Lower leg skin (tissue), 3 donors: ENCODE measurements around the gene TUBA8.

Source experiments
- POLR2A ChIP-seq, 2 donors: fragments of 450-650 bp; IDR thresholded peaks; one replicate each; pipeline ENCODE4 v1.6.1; 2016 to 2017; ENCODE audit warnings: antibody characterized with exemption in 2 of 2, mild to moderate bottlenecking in 1 of 2, moderate library complexity in 1 of 2
- TF ChIP-seq, protein P1 (sequence below), 3 donors: fragments of 450-650 bp; IDR thresholded peaks; one replicate each; pipeline ENCODE4 v1.5.1; 2016; ENCODE audit warnings: antibody characterized with exemption in 3 of 3, mild to moderate bottlenecking in 3 of 3, moderate library complexity in 2 of 3

DNA sequence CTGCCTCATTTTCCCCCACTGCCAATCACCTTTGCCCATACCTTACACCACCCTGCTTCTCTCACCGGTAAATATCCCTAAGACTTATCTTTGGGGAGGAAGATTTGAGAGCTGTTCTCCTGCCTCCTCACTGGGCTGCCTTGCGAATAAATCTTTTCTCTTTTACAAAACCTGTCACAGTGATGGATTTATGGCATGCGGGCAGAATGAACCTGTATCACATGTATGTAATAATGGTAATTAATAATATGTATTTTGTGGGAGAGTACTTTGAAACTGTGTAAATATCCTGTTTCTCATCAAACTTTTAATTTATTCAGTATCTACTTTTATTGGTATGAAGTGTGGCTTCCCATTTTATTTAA is 35.8 kb downstream of the TUBA8 start:
- TF ChIP-seq, protein P1, sequence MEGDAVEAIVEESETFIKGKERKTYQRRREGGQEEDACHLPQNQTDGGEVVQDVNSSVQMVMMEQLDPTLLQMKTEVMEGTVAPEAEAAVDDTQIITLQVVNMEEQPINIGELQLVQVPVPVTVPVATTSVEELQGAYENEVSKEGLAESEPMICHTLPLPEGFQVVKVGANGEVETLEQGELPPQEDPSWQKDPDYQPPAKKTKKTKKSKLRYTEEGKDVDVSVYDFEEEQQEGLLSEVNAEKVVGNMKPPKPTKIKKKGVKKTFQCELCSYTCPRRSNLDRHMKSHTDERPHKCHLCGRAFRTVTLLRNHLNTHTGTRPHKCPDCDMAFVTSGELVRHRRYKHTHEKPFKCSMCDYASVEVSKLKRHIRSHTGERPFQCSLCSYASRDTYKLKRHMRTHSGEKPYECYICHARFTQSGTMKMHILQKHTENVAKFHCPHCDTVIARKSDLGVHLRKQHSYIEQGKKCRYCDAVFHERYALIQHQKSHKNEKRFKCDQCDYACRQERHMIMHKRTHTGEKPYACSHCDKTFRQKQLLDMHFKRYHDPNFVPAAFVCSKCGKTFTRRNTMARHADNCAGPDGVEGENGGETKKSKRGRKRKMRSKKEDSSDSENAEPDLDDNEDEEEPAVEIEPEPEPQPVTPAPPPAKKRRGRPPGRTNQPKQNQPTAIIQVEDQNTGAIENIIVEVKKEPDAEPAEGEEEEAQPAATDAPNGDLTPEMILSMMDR (IDR thresholded peaks at IDR 0.05), result no peak
- no peak for TF ChIP-seq POLR2A (IDR thresholded peaks at IDR 0.05)
